Vagina (tissue), 2 donors: Measurements from ENCODE around the gene SLC8A1. TPM values are rescaled to one million over a fixed set of nuclear protein-coding genes. Genes with fewer than 3 reads are reported as not detected.

Source experiments
- DNase-seq, 2 donors: peaks; one replicate each; pipeline ENCODE4 v3.0.0-alpha.2; 2017; ENCODE audit errors: extremely low spot score in 2 of 2
- H3K27ac ChIP-seq: fragments of 200-600 bp; sonication (generic); one replicate; pipeline ENCODE4 v1.5.1; 2019
- H3K27me3 ChIP-seq: fragments of 200-600 bp; sonication (generic); one replicate; pipeline ENCODE4 v1.5.1; 2019
- H3K36me3 ChIP-seq, 2 donors: fragments of 200-600 bp; sonication (generic); one replicate each; pipeline ENCODE4 v1.5.1; 2017 to 2019
- H3K4me1 ChIP-seq: fragments of 200-600 bp; sonication (generic); one replicate; pipeline ENCODE4 v1.5.1; 2019
- H3K4me3 ChIP-seq, 2 donors: fragments of 200-600 bp; sonication (generic); 1 replicate in 1 of 2; 2 replicates in 1 of 2; pipeline ENCODE4 v1.5.1; 2016 to 2019
- H3K9me3 ChIP-seq: fragments of 200-600 bp; sonication (generic); one replicate; pipeline ENCODE4 v1.5.1; 2019
- POLR2A ChIP-seq, 2 donors: fragments of 450-650 bp; IDR thresholded peaks; one replicate each; pipeline ENCODE4 v1.6.1; 2017; ENCODE audit warnings: antibody characterized with exemption in 2 of 2, mild to moderate bottlenecking in 2 of 2, moderate library complexity in 2 of 2
- POLR2AphosphoS5 ChIP-seq, 2 donors: sonication (generic); formaldehyde crosslinking; IDR thresholded peaks; one replicate each; pipeline ENCODE4 v1.9.0; 2017; ENCODE audit warnings: antibody characterized with exemption in 2 of 2, mild to moderate bottlenecking in 2 of 2, low read depth in 1 of 2; ENCODE audit not compliant: insufficient read depth in 1 of 2
- intact Hi-C: fragments of 100-400 bp; cut with DNase I; formaldehyde crosslinking; loops from one replicate; pipeline ENCODE4 v1.15.1; 2023
- total RNA-seq: library from RNA; depleted of rRNA; stranded (reverse); fragments of >200 nt; gene quantifications from one replicate; pipeline ENCODE4 v1.2.3, GENCODE V29; 2016
- TF ChIP-seq, protein P1 (sequence below), 3 experiments: fragments of 450-650 bp in 2 of 3; fragments of 200-600 bp in 1 of 3; sonication (generic) in 1 of 3; IDR thresholded peaks; one replicate each; pipeline ENCODE4 v1.5.1; 2017 to 2019; ENCODE audit warnings: antibody characterized with exemption in 3 of 3, mild to moderate bottlenecking in 2 of 3, moderate library complexity in 2 of 3

Gene SLC8A1
- total RNA-seq, 1 donor from 2014 or later = 40.8 TPM

GRCh38 chr2:40321016-40321623, 130.8 kb downstream of the SLC8A1 start:
- Histone ChIP-seq H3K27me3 (no peaks in the 10 kb centered on the region), H3K9me3 (no peaks in the 10 kb centered on the region), H3K4me1 (no peaks in the 10 kb centered on the region), H3K36me3 (no peaks in the 10 kb centered on the region), H3K4me3 (no peak overlapping the region), H3K27ac (no peak overlapping the region)
- intact Hi-C loops = no loop called here
- TF ChIP-seq POLR2AphosphoS5 (IDR thresholded peaks at IDR 0.05; ENCODE audit: insufficient read depth in 1 of 2, low read depth in 1 of 2) (no peak), POLR2A (IDR thresholded peaks at IDR 0.05) (no peak)
- TF ChIP-seq, protein P1, sequence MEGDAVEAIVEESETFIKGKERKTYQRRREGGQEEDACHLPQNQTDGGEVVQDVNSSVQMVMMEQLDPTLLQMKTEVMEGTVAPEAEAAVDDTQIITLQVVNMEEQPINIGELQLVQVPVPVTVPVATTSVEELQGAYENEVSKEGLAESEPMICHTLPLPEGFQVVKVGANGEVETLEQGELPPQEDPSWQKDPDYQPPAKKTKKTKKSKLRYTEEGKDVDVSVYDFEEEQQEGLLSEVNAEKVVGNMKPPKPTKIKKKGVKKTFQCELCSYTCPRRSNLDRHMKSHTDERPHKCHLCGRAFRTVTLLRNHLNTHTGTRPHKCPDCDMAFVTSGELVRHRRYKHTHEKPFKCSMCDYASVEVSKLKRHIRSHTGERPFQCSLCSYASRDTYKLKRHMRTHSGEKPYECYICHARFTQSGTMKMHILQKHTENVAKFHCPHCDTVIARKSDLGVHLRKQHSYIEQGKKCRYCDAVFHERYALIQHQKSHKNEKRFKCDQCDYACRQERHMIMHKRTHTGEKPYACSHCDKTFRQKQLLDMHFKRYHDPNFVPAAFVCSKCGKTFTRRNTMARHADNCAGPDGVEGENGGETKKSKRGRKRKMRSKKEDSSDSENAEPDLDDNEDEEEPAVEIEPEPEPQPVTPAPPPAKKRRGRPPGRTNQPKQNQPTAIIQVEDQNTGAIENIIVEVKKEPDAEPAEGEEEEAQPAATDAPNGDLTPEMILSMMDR (IDR thresholded peaks at IDR 0.05) = no peak
- no peak for DNase-seq

GRCh38 chr2:40318921-40319320, 133.0 kb downstream of the SLC8A1 start:
- Histone ChIP-seq H3K27ac (no peak overlapping the region), H3K4me1 (no peaks in the 10 kb centered on the region), H3K4me3 (no peak overlapping the region), H3K27me3 (no peaks in the 10 kb centered on the region), H3K9me3 (no peaks in the 10 kb centered on the region), H3K36me3 (no peaks in the 10 kb centered on the region)
- intact Hi-C loops = no loop called here
- TF ChIP-seq, protein P1 (IDR thresholded peaks at IDR 0.05) = no peak
- no peak for TF ChIP-seq POLR2A (IDR thresholded peaks at IDR 0.05)
- no peak for TF ChIP-seq POLR2AphosphoS5 (IDR thresholded peaks at IDR 0.05; ENCODE audit: insufficient read depth in 1 of 2, low read depth in 1 of 2)
- DNase-seq = no peak

- H3K27ac ChIP-seq = no peak overlapping the region
- intact Hi-C loops = no loop called here
- no peaks in the 10 kb centered on the region for H3K27me3 ChIP-seq
- TF ChIP-seq, protein P1 (IDR thresholded peaks at IDR 0.05) = no peak
- TF ChIP-seq POLR2A (IDR thresholded peaks at IDR 0.05) (no peak), POLR2AphosphoS5 (IDR thresholded peaks at IDR 0.05; ENCODE audit: insufficient read depth in 1 of 2, low read depth in 1 of 2) (no peak)
- H3K36me3 ChIP-seq = no peaks in the 10 kb centered on the region
- no peaks in the 10 kb centered on the region for H3K4me1 ChIP-seq
- no peaks in the 10 kb centered on the region for H3K9me3 ChIP-seq
- no peak for DNase-seq
- no peak overlapping the region for H3K4me3 ChIP-seq
These were observed 134.1 kb downstream of the SLC8A1 start for GRCh38 chr2:40317761-40318160.

- H3K9me3 ChIP-seq = no peaks in the 10 kb centered on the region
- H3K4me3 ChIP-seq = no peak overlapping the region
- H3K27ac ChIP-seq = no peak overlapping the region
- TF ChIP-seq POLR2A (IDR thresholded peaks at IDR 0.05) (no peak), POLR2AphosphoS5 (IDR thresholded peaks at IDR 0.05; ENCODE audit: insufficient read depth in 1 of 2, low read depth in 1 of 2) (no peak)
- TF ChIP-seq, protein P1 (IDR thresholded peaks at IDR 0.05) = no peak
- H3K36me3 ChIP-seq = no peaks in the 10 kb centered on the region
- DNase-seq = no peak
- H3K4me1 ChIP-seq = no peaks in the 10 kb centered on the region
- intact Hi-C loops = no loop called here
- H3K27me3 ChIP-seq = no peaks in the 10 kb centered on the region
These were observed 134.8 kb downstream of the SLC8A1 start for GRCh38 chr2:40317046-40317445.

DNA sequence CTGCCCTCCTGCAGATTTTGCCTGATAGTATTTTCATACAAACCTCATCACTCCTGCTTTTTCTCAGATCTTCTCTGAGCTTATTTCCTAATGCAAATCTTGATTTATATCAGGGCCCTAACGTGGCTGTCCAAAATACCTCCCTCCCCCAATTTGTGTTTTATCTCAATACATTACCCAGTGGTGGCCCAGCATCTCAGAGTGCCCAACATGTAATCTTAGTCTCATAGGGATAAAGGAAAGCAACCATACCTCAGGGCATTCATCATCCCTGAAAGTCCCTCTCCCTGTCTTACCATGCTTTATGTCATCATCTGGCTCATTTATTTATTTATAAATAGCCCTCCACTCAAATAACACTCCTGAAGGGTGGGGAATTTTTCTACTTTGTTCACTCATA, 135.3 kb downstream of the SLC8A1 start:
- intact Hi-C loops = no loop called here
- H3K27ac ChIP-seq = no peak overlapping the region

More for the DNA sequence above, 135.3 kb downstream of the SLC8A1 start:
- DNase-seq = no peak
- Histone ChIP-seq H3K27me3 (no peaks in the 10 kb centered on the region), H3K4me1 (no peaks in the 10 kb centered on the region), H3K4me3 (no peak overlapping the region), H3K36me3 (no peaks in the 10 kb centered on the region), H3K9me3 (no peaks in the 10 kb centered on the region)
- TF ChIP-seq POLR2A (IDR thresholded peaks at IDR 0.05) (no peak), POLR2AphosphoS5 (IDR thresholded peaks at IDR 0.05; ENCODE audit: insufficient read depth in 1 of 2, low read depth in 1 of 2) (no peak)
- TF ChIP-seq, protein P1 (IDR thresholded peaks at IDR 0.05) = no peak
